ENCODE data around the gene EIF4E1B.

Gene EIF4E1B

GRCh38 chr5:176631383-176632200 is 1.1 kb downstream of the EIF4E1B start:
- TF ChIP-seq CTCF (IDR thresholded peaks at IDR 0.05; ENCODE audit: insufficient read depth, low read depth, low read length, missing control alignments) = no peak
- no peak for DNase-seq (ENCODE audit: low read depth)
- H3K4me3 ChIP-seq (ENCODE audit: low read depth, low read length) = no peak overlapping the region

GRCh38 chr5:176632745-176633144 is 2.3 kb downstream of the EIF4E1B start:
- TF ChIP-seq CTCF (IDR thresholded peaks at IDR 0.05; ENCODE audit: insufficient read depth, low read depth, low read length, missing control alignments) = no peak
- H3K4me3 ChIP-seq (ENCODE audit: low read depth, low read length) = no peak overlapping the region
- DNase-seq (ENCODE audit: low read depth) = no peak

GRCh38 chr5:176633598-176633997 is 3.1 kb downstream of the EIF4E1B start:
- TF ChIP-seq CTCF (IDR thresholded peaks at IDR 0.05; ENCODE audit: insufficient read depth, low read depth, low read length, missing control alignments) = no peak
- DNase-seq (ENCODE audit: low read depth) = no peak
- no peak overlapping the region for H3K4me3 ChIP-seq (ENCODE audit: low read depth, low read length)

- TF ChIP-seq CTCF (IDR thresholded peaks at IDR 0.05; ENCODE audit: insufficient read depth, low read depth, low read length, missing control alignments) = no peak
- H3K4me3 ChIP-seq (ENCODE audit: low read depth, low read length) = no peak overlapping the region
- no peak for DNase-seq (ENCODE audit: low read depth)
Measured at GRCh38 chr5:176636426-176636825, 6.0 kb downstream of the EIF4E1B start.

- no peak for TF ChIP-seq CTCF (IDR thresholded peaks at IDR 0.05; ENCODE audit: insufficient read depth, low read depth, low read length, missing control alignments)
- H3K4me3 ChIP-seq (ENCODE audit: low read depth, low read length) = no peak overlapping the region
- DNase-seq (ENCODE audit: low read depth) = no peak
Measured at GRCh38 chr5:176637556-176637955, 7.1 kb downstream of the EIF4E1B start.

GRCh38 chr5:176638437-176638836 is 8.0 kb downstream of the EIF4E1B start:
- DNase-seq (ENCODE audit: low read depth) = no peak
- no peak overlapping the region for H3K4me3 ChIP-seq (ENCODE audit: low read depth, low read length)
- no peak for TF ChIP-seq CTCF (IDR thresholded peaks at IDR 0.05; ENCODE audit: insufficient read depth, low read depth, low read length, missing control alignments)

GRCh38 chr5:176639208-176639607 is 8.7 kb downstream of the EIF4E1B start:
- TF ChIP-seq CTCF (IDR thresholded peaks at IDR 0.05; ENCODE audit: insufficient read depth, low read depth, low read length, missing control alignments) = no peak
- no peak overlapping the region for H3K4me3 ChIP-seq (ENCODE audit: low read depth, low read length)
- no peak for DNase-seq (ENCODE audit: low read depth)

Measured in GM12865 (cell line).